Right lobe of liver (tissue), 6 donors: Measurements from ENCODE around the gene SF3B1. TPM values are rescaled to one million over a fixed set of nuclear protein-coding genes. Genes with fewer than 3 reads are reported as not detected.

Source experiments
- ATAC-seq, 4 donors: fragments of 200-7000 bp; cut with Tn5 transposase; one replicate each; pipeline ENCODE4 v1.9.1; 2020; ENCODE audit warnings: mild to moderate bottlenecking in 4 of 4, moderate library complexity in 4 of 4
- DNase-seq, 3 donors: peaks; one replicate each; pipeline ENCODE4 v3.0.0-alpha.2; 2020
- H3K27ac ChIP-seq, 3 donors: fragments of 200-600 bp; one replicate each; pipeline ENCODE4 v1.8.0; 2022
- H3K27me3 ChIP-seq, 2 donors: fragments of 200-600 bp; one replicate each; pipeline ENCODE4 v1.8.0; 2022
- H3K36me3 ChIP-seq, 4 donors: fragments of 200-600 bp; sonication (generic) in 1 of 4; one replicate each; pipeline versions ENCODE4 v1.5.1 to v1.8.0; 2017 to 2022; ENCODE audit warnings: control low read depth in 1 of 4
- H3K4me1 ChIP-seq, 4 donors: fragments of 200-600 bp; sonication (generic) in 1 of 4; one replicate each; pipeline versions ENCODE4 v1.5.1 to v1.8.0; 2017 to 2022; ENCODE audit warnings: control low read depth in 1 of 4
- H3K4me3 ChIP-seq, 3 donors: fragments of 200-600 bp; one replicate each; pipeline ENCODE4 v1.8.0; 2022
- H3K9me3 ChIP-seq, 4 donors: fragments of 200-600 bp; sonication (generic) in 1 of 4; one replicate each; pipeline versions ENCODE4 v1.5.1 to v1.8.0; 2017 to 2022; ENCODE audit warnings: control low read depth in 1 of 4
- CTCF ChIP-seq, 4 donors: fragments of 200-600 bp in 3 of 4; fragments of 450-650 bp in 1 of 4; IDR thresholded peaks; one replicate each; pipeline versions ENCODE4 v1.5.1 to v1.8.0; 2016 to 2022; ENCODE audit warnings: antibody characterized with exemption in 4 of 4, mild to moderate bottlenecking in 2 of 4
- POLR2A ChIP-seq: fragments of 450-650 bp; IDR thresholded peaks from one replicate; pipeline ENCODE4 v1.6.1; 2017; ENCODE audit warnings: antibody characterized with exemption, mild to moderate bottlenecking
- WGBS: methylation state at CpG from one replicate; pipeline ENCODE4 v1.1.6; 2018; ENCODE audit warnings: low coverage, low lambda C conversion rate; ENCODE audit not compliant: insufficient coverage; ENCODE audit errors: missing lambda C conversion rate; 5-methylcytosine and 5-hydroxymethylcytosine counted together
- intact Hi-C, 2 donors: fragments of 100-400 bp; cut with DNase I; formaldehyde crosslinking; loops; one replicate each; pipeline versions ENCODE4 v1.11.2 to v1.14.1; 2022
- total RNA-seq, 6 experiments: library from RNA; depleted of rRNA in 2 of 6; stranded (reverse); fragments of >200 nt in 2 of 6; fragmentation: NEBNext Ultra II Directional in 3 of 6; extraction: Animal tissue kit (Norgen Biotek cat#: 25700) in 3 of 6; gene quantifications; one replicate each; pipeline versions ENCODE4 v1.1.0 to v1.2.4, GENCODE V29; 2016 to 2023
- donor health status: DM: no; HTN: yes; CAD: no.
- donor health status: DM: no; HTN: no; CAD: no.
- donor health status: DM: no; HTN: no; CAD: no.
- donor health status: DM: no; HTN: yes; CAD: no.
- donor health status: DM: no; HTN: yes; CAD: no.

The SF3B1 gene
- total RNA-seq, 6 experiments from 2014 or later, result 74.6 to 113 (median 100) TPM

GRCh38 chr2:197354169-197354558 lies 80.7 kb downstream of the SF3B1 start:
- no peak overlapping the region for H3K27ac ChIP-seq
- no peaks in the 10 kb centered on the region for H3K4me1 ChIP-seq
- H3K4me3 ChIP-seq, result no peak overlapping the region
- DNase-seq, result no peak
- H3K9me3 ChIP-seq, result no peaks in the 10 kb centered on the region
- intact Hi-C loops, result no loop called here
- no peak for ATAC-seq
- H3K36me3 ChIP-seq, result no peaks in the 10 kb centered on the region
- no peaks in the 10 kb centered on the region for H3K27me3 ChIP-seq
- WGBS, result 93% methylated on average over 4 of the region's 4 CpGs
- TF ChIP-seq CTCF (IDR thresholded peaks at IDR 0.05), result no peak

GRCh38 chr2:197353393-197354168 lies 81.2 kb downstream of the SF3B1 start:
- no peak for DNase-seq
- 71% methylated on average over 3 of the region's 3 CpGs for WGBS
- no peaks in the 10 kb centered on the region for H3K4me1 ChIP-seq
- no peaks in the 10 kb centered on the region for H3K27me3 ChIP-seq
- no peak for ATAC-seq
- TF ChIP-seq POLR2A (no peak), CTCF (IDR thresholded peaks at IDR 0.05) (no peak)
- H3K4me3 ChIP-seq, result no peak overlapping the region
- no peak overlapping the region for H3K27ac ChIP-seq
- H3K9me3 ChIP-seq, result no peaks in the 10 kb centered on the region
- intact Hi-C loops, result no loop called here
- no peaks in the 10 kb centered on the region for H3K36me3 ChIP-seq

- Histone ChIP-seq H3K4me3 (no peak overlapping the region), H3K4me1 (no peaks in the 10 kb centered on the region), H3K36me3 (no peaks in the 10 kb centered on the region), H3K27me3 (no peaks in the 10 kb centered on the region), H3K27ac (no peak overlapping the region), H3K9me3 (no peaks in the 10 kb centered on the region)
- DNase-seq (no peak), ATAC-seq (no peak)
- intact Hi-C loops, result no loop called here
- WGBS, result 88% methylated on average over 2 of the region's 2 CpGs
- no peak for TF ChIP-seq CTCF (IDR thresholded peaks at IDR 0.05)
- no peak for TF ChIP-seq POLR2A
Observed at GRCh38 chr2:197349699-197350098, 85.1 kb downstream of the SF3B1 start.

GRCh38 chr2:197348721-197349360 lies 86.0 kb downstream of the SF3B1 start:
- peak in 1 of 4 donors; percentile 23 for ATAC-seq
- 49% methylated on average over 5 of the region's 5 CpGs for whole genome bisulfite sequencing

More at GRCh38 chr2:197348721-197349360, 86.0 kb downstream of the SF3B1 start:
- H3K27me3 ChIP-seq, result no peaks in the 10 kb centered on the region
- DNase-seq, result no peak
- H3K4me1 ChIP-seq, result no peaks in the 10 kb centered on the region
- TF ChIP-seq CTCF (IDR thresholded peaks at IDR 0.05) (no peak), POLR2A (no peak)
- no peaks in the 10 kb centered on the region for H3K36me3 ChIP-seq
- intact Hi-C loops, result no loop called here
- no peaks in the 10 kb centered on the region for H3K9me3 ChIP-seq
- no peak overlapping the region for H3K27ac ChIP-seq
- H3K4me3 ChIP-seq, result no peak overlapping the region
